ENCODE data around the gene NT5E.

GRCh38 chr6:85490516-85491248, 40.8 kb downstream of the NT5E start:
- TF ChIP-seq CTCF (conservative IDR thresholded peaks at IDR 0.05), result no peak
- TF ChIP-seq ZFX (IDR thresholded peaks at IDR 0.05), result no peak

Measured in C4-2B (cell line).